Measurements from ENCODE around the gene DUSP12.

Gene DUSP12

DNA sequence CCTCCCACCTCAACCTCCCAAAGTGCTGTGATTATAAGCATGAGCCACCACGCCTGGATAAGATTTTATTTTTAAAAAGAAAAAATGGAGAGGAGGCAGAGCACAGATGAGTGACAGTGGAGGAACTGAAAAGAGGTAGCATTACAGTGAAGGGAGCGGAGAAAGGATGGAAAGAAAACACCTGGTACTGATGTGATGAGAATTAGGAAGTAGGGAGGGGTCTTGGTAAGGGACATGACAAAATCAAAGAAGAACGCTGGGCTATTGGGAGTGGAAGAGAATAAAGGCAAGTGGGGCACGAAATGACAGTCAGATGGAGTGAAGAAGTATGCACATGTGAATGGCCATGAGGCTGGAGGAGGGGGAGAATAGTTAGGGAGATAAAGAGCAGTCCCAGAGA lies 40.2 kb upstream of the DUSP12 start:
- H3K4me3 ChIP-seq (replicated peaks; ENCODE audit: low read depth, low read length), result no peak overlapping the region
- TF ChIP-seq CTCF (IDR thresholded peaks at IDR 0.05; ENCODE audit: low read depth, low read length, missing control alignments), result no peak
- DNase-seq (ENCODE audit: extremely low read depth, low read depth), result no peak

- H3K4me3 ChIP-seq (replicated peaks; ENCODE audit: low read depth, low read length), result no peak overlapping the region
- TF ChIP-seq CTCF (IDR thresholded peaks at IDR 0.05; ENCODE audit: low read depth, low read length, missing control alignments), result no peak
- DNase-seq (ENCODE audit: extremely low read depth, low read depth), result no peak
Observed at GRCh38 chr1:161710560-161710959, 39.0 kb upstream of the DUSP12 start.

GRCh38 chr1:161718559-161719324 lies 30.8 kb upstream of the DUSP12 start:
- DNase-seq (ENCODE audit: extremely low read depth, low read depth), result no peak
- TF ChIP-seq CTCF (IDR thresholded peaks at IDR 0.05; ENCODE audit: low read depth, low read length, missing control alignments), result no peak
- H3K4me3 ChIP-seq (replicated peaks; ENCODE audit: low read depth, low read length), result no peak overlapping the region

DNA sequence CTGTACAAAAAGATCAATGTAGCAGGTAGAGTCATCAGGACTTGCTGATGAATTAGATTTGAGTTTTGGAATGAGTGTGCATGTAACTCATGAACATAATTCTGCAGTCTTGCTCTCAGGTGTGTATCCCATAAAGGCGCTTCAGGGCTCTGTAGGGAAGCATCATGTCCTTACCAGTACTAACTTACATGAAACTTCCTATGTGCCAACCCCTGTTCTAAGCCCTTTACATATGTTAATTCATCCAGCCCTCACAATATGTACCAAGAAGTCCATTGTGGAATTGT lies 30.3 kb upstream of the DUSP12 start:
- TF ChIP-seq CTCF (IDR thresholded peaks at IDR 0.05; ENCODE audit: low read depth, low read length, missing control alignments), result no peak
- H3K4me3 ChIP-seq (replicated peaks; ENCODE audit: low read depth, low read length), result no peak overlapping the region
- no peak for DNase-seq (ENCODE audit: extremely low read depth, low read depth)

DNA sequence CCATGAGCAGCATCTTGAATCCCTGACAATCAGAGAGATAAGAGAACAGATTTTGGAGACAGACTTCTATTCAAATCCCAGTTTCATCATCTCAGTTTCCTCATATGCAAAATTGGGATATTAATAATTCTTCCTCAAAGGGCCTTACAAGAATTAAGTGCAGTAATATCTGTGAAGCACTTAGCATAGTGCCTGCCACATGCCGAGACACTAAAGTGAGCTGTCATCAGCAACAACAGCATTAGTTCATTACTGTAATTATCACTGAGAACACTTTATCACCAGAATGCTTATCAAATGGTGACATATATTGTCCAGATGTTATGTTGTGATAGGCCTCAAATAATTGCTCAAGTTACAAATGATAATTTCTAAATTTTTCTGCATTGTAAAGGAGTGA lies 29.2 kb upstream of the DUSP12 start:
- H3K4me3 ChIP-seq (replicated peaks; ENCODE audit: low read depth, low read length), result no peak overlapping the region
- no peak for DNase-seq (ENCODE audit: extremely low read depth, low read depth)
- TF ChIP-seq CTCF (IDR thresholded peaks at IDR 0.05; ENCODE audit: low read depth, low read length, missing control alignments), result no peak

DNA sequence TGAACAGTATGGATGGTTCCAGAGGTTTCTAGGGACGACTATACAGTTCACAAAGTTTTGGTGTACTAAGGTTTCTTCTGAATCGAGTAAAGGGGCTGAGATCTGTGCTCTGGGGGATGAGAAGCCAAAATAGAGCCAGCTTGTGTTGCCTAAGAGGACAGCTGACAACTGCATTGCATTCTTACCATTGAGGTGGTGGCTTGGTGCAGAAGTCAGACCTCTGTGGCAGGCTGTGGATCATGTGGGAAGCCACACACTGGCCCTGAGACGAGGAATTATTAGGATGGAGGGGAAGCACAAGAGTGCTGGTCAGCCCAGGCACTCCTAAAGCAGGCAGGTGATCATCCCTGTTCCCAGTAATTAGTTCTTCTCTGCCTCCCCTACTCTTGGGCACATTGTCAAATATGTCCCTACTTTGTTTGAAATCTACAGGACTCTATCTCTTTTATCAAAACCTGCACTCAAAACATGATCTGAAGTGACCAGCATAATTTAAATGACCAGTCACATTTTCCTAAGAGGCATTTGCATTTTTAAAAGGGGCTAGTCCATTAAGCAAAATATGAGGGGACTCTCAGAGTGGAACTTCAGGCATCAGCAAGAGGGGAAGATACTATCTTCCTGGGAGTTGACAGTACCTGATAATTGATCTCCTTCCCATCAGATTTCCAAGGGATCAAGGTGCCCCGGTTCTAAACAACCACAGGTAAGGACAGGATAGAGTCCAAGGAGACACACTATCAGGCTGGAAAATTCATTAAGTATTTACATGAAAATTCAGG lies 28.4 kb upstream of the DUSP12 start, which contains the start of gene FCRLB:
FCRLB (plus strand) TSS at position 589 of the 782 bp plus-strand sequence. CDS start 1,129 bp downstream, outside the sequence.
- DNase-seq (ENCODE audit: extremely low read depth, low read depth), result no peak
- no peak for TF ChIP-seq CTCF (IDR thresholded peaks at IDR 0.05; ENCODE audit: low read depth, low read length, missing control alignments)
- no peak within 1 kb of the TSS for H3K4me3 ChIP-seq (replicated peaks; ENCODE audit: low read depth, low read length)

All from HFF-Myc (cell line).